ENCODE results near the gene WIPF3.

WIPF3 gene

DNA sequence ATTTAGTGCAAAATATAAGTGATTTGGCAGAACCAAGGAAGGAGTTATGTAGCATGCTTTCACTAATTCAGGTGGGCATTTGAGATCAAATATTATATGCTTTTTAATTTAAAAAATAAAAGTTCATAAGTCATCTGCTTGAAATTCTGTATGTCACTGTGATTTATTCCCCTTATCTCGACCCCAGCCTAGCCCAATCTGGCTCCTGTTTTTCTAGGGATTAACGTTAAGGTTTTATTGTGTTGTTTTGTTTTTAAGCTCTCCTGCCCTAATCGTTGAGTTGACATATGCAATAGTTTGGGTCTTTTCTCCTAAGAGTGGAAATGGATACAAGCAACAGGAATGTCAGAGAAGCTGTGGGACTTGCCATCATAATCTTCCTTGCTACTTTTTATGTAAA is 42.6 kb downstream of the WIPF3 start:
- DNase-seq, result no peak

DNA sequence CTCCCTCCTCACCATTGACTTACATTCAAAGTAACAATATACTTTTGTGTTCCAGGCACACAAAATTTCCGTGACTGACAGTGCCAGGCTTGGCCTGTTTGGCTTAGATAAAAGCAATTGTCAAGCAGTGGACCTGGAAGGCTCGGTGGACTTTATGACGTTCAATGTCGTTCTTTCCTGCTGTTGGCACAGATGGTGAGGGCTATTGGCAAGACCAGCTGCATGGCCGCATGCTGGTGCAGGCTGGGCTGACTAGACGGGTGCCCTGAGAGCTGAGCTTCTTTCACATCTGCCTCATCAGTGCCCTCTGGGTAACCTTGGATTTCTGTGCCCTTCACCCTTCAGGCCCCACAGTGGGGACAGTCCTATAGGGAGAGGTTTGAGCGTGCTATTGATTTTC is 45.2 kb downstream of the WIPF3 start:
- DNase-seq, result no peak

DNA sequence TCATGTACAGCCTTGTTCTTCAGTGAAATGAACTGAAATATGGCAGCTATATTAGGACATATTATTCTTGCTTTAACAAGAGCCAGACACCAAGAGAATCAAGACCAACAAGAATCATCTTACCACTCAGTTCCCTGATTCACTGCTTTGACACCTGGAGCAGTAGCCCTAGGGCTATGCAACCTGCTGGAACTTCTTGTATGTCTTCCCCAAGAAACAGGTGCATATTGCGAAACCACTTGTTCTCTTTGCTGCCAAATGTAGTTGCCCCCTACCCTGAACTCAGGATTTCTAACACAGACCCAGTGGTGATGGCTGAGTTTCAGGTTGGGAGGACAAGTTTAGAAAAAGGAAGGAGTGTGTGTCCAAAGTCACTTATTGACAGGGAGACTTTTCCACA is 46.1 kb downstream of the WIPF3 start:
- DNase-seq, result no peak

DNA sequence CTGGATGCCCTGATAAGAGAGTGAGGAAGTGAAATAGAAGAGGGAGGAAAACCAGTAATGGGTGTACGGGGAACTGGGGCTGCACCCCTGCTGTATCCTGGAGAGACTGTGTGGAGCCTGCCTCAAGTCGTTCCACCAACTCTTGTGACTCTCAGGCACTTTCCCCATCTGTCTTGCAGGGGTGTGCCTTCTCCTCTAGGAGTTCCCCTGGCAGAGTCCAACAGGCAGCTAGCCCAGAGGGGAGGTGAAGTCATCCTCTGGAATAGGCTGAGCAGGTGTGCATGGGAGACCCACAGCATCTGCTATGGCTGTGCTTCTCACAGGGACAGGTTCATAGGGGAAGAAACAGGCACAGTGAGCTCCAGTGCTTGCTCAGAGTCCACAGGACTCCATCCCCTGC is 46.8 kb downstream of the WIPF3 start:
- no peak for DNase-seq

DNA sequence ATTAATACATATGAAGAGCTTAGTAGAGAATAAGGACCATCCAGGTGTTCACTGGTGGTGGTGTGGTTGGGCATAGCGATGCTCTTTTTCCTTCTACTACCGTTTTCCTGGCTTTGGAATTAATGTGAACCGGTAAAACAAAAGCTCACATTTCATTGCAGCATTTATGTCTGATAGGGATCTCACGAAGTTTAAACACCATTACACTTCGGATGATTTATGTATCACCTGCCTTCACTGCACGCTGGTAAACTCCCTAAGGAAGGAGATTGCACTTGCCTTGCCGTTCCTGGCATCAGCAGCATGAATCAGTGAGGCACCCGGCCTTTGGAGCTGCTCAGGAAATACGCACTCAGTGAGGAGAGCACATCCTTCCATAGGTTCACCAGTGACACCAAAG is 47.5 kb downstream of the WIPF3 start:
- DNase-seq, result no peak

DNA sequence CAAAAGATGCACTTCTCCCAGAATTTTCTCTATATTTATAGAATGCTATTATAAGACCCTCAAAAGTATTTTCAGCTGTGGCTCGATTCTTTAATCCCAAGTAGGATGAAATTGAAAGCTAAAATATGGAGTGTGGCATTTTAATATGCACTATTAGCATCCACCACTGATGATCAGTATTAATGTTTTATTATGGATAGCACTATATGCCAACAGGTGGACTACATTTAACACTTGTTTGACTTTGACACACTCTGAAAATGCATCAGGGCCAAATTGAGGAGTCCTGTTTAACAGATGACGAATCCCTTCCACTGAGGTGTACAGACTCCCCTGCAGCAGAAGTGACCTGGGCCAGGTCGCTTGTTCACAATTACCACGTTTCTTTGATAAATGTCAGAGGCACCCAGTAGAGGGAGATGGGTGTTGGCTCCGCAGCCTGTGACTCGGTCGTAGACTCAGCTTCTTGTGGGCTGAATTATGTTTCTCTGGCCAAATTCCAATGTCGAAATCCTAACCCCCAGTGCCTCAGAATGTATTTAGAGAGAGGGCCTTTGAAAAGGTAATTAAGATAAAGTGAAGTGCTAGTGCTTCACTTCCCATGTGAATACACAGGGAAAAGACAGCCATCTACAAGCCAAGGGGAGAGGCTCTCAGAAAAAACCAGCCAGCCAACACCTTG is 48.1 kb downstream of the WIPF3 start:
- DNase-seq, result no peak

DNA sequence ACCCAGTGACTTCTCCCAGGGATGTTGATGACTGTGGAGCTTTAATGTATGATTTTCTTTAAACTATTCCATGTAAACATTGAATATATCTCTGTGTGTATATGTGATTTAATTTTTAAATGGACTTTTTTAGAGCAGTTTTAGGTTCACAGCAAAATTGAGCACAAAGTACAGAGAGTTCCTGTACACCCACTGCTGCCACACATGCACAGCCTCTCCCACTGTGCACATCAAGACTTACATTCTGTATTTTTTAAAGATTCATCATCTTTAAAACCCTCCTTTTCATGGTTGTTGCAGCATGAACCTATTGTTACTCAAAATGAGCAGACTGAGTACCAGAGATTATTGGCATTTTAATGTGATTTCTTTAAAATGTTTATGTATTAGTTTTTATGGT is 51.3 kb downstream of the WIPF3 start:
- DNase-seq, result no peak

DNA sequence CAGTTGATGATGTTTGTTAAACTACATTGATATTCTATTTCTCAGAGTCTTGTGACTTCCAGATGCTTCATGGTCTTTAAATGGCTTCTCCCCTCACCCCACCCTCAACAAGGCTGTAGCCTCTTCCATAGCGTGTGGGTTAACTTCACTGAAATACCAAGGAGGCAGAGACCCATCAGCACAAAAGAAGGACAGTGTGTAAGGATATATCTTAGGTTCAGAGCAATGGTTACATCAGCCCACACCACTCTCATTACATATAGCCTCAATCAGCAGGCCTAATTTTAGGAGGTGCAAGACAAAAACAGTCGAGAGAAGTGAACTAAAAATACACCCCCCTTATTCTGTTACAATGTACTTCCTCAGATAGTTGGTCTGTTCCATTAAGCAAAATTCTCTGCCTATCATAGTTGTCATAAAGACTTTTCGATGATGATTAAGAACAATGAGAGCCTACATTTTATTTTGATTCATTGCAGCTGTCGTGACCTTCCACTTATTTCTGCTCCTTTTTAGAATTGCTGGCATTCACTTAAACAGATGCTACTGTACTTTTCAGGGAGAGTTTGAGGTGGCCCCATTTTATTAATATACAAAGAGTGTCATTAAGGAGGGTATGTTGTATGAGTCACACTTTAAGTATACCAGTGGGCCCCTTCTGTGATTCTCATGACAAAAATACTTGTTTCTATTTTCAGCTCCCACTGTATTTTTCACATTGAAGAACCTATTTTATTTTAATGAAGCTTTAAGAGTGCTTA is 52.1 kb downstream of the WIPF3 start:
- no peak for DNase-seq

DNA sequence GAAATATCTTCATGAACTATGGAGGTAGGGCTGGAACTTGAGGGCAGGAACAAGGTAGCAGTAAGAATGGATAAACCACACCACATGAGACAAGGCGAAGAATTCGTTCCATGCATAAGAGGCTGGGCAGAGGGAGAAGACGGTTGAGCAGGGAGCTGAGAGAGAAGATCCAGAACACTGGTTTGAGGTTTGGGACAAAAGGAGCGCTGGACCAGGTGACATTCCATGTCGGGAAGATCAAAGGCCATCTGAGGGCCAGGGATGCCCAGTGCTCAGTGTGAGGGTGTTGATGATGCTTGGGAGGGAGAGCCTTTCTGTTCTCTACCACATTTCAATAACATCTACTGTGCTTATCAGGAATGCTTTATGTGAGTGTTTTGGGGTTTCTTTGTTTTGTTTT is 52.8 kb downstream of the WIPF3 start:
- no peak for DNase-seq

DNA sequence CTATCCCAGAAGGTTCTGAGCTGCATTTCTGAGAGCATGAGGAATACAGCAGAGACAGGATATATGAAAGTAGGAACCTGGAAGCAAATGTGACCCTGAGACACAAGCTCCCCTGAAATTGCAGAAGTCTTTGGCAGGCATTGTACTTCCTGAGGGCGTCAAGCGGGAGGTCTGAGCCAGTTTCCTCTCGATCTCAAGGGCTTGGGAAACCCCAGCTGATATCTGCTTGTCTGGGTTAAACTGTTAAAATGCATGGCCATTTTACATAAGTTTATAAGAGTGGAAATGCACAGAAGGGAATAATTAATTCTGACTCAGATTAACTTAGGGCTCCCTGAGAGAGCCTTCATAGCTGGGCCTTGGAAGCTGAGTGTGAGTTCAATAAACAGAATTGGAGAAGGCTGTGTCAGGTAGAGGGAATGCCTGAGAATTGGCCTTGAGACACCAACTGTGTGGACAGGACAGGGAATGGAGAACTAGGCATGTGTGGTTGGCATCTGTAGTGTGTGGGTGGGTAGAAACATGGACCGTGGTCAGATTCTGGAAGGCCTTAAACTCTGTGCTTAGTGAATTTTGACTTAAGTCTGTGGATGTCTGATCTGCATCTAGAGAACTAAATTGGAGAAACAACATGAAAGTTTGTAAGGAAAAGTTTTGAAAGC is 53.3 kb downstream of the WIPF3 start:
- no peak for DNase-seq

DNA sequence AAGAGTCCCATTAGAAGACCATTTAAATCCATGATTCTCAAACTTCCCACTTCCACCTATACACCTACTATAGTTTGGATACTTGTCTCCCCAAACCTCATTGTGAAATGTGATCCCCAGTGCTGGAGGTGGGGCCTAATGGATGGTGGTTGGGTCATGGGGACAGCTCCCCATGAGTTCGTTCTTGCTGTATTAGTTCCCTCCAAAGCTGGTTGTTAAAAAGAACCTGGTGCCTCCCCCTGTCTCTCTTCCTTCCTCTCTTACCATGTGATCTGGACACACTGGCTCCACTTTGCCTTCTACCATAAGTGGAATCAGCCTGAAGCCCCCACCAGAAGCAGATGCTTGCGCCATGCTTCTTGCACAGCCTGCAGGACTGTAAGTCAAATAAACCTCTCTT is 53.9 kb downstream of the WIPF3 start:
- DNase-seq, result no peak

DNA sequence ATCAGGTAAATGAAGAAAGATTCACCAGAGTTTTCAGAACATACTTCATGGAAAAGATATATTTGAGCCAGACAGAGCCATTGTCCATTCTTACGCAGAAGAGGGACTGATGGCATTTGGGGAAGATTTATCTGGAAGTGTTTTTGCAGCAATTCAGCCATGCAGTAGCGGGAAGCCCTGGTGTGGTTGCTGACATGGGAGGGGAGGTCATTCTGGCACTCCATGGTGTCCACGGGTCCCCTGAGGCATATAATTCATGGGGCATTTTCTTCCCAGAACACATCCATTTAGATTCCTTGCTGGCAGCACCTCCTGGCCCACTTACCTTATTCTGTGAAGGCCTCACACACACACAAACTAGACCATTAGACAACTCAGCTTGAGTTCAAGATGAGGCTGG is 55.6 kb downstream of the WIPF3 start:
- DNase-seq, result no peak

DNA sequence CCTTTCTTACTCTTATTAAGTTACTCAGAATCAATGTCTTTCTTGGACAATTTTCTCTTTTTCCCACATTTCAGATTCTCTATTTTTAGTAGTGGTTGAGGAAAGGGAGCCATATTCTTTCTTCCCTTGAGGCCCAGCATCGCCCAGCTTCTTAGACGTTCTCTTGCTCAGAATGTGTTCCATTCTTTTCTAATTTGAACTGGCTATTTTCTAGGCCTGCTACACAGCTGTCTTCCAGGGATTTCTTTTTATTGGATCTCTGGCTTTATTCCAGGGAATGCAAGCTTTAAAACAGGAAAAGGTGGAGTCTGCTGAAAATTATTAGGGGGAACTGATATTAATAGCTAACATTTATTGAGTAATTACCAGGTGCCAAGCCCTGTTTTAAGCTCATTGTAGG is 58.3 kb downstream of the WIPF3 start:
- no peak for DNase-seq

DNA sequence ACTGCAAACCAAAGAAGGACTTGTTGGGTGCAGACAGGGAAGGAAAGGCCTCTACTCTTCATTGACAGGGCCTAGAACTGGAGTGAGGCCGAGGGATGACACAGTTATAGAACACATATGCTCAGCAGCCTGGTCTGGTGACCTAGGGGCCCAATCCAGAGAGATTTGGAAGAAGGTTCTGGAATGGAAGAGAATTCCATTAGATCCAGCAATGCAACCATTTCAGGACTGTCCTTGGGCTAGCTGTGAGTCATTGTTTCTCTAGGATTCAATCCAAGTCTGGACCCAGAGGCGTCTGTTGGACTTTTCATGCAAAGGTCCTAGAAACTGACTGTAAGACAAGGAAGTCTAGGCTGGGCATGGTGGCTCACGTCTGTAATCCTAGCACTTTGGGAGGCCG is 59.2 kb downstream of the WIPF3 start:
- no peak for DNase-seq

DNA sequence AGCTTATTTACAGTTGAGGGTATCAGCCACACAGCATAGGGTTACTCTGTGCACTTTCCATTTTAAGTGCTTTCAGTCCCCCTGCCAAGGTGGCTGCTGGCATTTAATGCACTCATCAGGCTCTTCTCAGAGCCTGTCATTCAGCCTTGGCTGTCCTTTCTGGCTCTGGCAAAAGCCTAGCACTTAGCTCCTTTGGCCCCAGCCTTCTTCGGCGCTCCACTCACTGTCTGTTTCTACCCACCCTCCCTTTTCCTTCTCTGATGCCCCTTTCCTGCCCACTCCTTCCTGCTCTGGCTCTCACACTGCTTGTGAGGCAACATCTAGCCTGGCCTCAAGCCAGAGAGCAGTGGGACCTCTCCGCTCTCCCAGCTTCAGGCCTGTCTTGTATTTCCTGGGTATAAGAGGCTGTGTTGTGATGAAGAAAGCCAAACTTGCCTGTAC is 60.2 kb downstream of the WIPF3 start:
- no peak for DNase-seq

DNA sequence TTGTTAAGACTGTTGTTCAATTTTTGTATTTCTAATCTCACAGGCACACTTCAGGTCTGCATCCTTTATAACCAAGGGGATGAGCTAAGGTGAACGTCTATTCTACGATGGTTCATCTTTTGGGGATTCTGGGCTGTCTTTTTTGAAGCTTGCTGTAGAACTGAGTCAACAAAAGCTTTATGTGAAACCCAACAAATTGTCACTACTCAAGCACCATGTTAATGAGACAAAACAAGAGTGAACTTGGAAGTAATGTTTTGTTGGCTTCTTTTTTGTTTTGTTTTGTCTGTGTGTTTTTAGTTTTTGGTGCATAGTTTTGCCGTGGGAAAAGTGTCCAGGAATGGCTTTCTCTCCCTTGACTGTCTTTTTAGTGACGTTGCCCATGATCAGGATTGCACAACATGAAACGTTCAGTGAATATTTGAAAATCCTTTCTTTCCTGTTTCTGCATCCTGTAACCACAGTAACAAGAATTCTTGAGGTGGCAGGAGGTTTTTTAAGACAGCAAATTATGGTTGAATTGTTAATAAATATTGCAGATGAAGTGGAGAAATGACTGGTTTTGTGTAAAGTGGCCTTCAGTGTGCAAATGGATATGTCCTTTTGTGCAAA is 65.6 kb downstream of the WIPF3 start:
- DNase-seq, result no peak

DNA sequence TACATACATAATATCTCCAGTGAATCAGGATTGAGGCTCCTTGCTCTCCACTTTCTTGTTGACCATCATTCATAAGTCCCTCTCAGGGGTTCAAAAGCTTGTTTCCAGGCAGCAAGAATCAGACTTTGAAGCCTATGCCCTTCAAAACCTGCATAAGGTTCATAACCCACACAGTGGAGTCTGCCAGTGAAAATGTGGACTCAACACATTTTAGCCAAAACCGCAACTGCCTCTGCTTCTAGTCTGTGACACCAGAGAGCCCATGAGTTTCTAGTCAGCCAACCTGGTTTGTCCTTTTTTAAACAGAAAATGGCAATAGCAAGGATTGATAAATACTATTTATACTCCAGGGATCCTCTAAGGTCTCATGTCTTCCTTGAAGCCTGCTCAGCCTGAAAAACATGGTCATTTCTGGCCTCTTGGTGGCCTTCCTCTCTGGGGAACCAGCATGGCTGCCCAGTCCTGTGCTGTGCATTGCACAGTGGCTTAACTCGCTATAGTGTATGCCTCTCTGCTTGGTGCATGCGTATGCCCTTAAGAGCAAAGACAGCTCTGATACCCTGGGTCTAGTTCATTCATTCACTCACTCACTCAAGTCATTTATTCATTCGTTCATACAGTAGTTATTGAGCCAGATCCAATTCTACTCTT is 67.5 kb downstream of the WIPF3 start:
- DNase-seq, result no peak

DNA sequence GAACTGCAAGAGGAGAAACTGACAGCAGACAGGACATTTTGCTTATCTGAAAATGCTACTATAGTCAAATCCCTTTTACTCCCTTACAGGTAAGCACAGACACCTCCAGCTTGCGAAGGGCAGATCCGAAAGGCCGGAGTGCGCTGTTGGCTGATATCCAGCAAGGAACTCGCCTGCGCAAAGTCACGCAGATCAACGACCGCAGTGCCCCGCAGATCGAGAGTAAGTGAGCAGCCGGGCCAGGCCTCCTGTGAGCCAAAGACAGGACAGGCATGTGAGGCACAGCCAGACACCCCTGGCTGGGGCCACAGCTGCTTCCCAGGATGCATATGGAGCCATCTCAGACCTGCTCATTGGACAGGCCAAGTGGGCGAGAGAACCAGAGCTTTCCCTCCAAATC is 69.4 kb downstream of the WIPF3 start:
- DNase-seq, result no peak

DNA sequence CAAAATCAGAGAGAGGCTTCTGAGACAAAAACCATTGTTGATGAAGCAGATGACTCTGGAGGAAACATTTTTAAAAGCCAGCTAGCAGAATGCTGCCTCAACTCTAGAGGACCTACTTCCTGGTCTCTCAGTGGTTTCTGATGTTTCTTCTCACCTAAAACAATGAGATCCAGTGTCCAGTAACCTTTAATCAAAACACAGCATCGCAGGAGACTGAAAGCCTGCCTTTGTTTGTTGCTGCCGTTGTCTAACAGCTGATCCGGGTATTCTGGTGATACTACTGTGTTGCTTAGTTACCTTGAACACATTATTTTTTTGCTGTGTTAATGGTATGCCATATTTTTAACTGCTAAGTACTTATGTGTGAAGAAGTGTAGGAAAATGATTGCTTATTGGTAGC is 70.9 kb downstream of the WIPF3 start:
- no peak for DNase-seq

DNA sequence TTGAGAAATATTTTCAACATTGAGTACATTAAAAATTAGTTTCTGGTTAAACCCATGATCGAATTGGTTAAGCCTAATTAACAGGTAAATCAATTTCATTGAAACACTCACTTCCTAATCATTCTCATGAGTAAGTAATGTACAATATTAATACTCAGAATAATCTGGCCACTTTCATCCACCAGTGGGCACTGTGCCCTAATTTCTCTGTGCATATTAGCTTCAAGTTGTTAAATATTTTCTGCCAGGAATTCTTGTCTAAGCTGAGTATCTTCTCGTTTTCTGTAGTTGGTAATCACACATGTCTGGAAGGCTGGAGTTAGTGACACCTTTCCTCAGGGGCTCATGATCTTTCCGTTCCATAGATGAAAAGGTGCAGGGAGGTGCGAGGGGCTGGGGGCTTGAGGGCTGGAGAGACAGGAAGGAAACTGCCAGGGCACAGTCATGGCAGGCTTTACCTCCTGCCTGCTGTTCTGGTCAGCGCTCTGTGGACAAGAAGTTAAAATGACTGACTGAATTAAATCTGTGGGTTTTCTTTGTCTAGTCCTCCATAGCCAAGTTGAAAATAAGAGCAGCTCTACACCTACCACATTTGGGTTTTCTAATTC is 71.9 kb downstream of the WIPF3 start:
- no peak for DNase-seq

DNA sequence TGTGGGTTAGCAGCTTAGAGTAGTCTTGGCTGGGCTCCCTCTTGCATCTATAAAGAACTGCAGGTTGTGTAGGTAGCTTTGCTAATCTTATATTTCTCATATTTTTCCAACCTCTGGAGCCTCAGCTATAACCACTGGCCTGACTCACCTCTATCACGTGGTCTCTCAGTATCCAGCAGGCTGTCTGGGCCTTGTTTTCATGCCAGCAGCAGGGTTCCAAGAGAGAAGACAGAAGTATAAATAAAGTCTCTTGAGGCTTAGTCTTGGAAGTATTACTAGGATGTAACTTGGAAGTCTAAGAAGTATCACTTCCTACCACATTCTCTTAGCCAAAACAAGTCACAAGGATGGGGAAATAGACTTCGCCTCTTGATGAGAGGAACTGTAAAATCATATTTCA is 73.3 kb downstream of the WIPF3 start:
- no peak for DNase-seq

DNA sequence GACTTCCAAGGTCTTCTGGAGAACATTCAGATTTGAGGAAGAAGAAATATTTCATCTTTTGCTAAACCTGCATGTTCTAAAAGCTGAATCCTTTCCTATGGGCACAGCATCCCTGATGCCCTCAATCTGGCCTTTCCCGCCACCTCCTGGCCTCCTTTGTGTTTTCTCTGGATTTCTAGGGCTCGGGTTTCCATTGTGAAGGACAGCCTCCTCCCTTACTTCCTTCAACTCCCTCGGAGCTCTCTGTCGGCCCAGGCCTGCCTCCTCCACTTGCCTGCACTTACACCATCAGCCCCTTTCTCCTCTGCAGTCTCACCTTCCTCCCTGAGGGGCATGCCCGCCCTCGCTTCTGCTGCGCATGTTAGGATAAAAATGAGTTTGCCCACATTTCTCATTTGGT is 75.4 kb downstream of the WIPF3 start:
- DNase-seq, result no peak

DNA sequence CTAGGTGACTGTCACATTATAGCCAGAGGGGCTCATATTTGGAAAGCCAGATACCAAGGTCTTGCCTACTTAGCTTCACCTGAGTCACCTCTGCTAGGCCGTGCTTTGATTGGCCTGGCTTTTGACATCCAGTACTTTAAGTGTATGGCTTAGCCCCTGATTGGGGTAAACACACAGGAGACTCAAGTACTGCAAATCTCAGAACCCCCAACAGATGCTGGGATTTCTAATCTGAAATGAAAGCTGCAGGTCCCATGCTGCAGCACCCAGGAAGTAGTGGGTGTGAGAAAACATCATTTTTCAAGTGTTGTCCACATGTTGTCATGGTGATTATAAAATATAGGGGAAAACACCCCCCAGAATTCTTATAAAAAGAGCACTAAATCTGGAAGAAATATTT is 76.2 kb downstream of the WIPF3 start:
- DNase-seq, result no peak
